HepG2 (cell line): ENCODE measurements around the gene C11orf24. TPM values are rescaled to one million over a fixed set of nuclear protein-coding genes. Genes with fewer than 3 reads are reported as not detected.

ENCODE experiments used
- EZH2 ChIP-seq: conservative IDR thresholded peaks from 2 replicates; pipeline ENCODE4 v1.6.1; 2012; ENCODE audit warnings: mild to moderate bottlenecking, low read depth, low read length, moderate library complexity
- GATAD2A ChIP-seq: IDR thresholded peaks from 2 replicates; pipeline ENCODE4 v1.6.1; 2016
- NPAS2 ChIP-seq: sonication (generic); formaldehyde crosslinking; IDR thresholded peaks from 2 replicates; pipeline ENCODE4 v1.8.0; 2022; ENCODE audit warnings: mild to moderate bottlenecking, missing genetic modification reagents, borderline replicate concordance
- POLR2A ChIP-seq, 2 experiments: IDR thresholded peaks; 2 replicates each; pipeline ENCODE4 v1.6.1; 2011; ENCODE audit warnings: low read depth in 2 of 2, low read length in 2 of 2, mild to moderate bottlenecking in 1 of 2, moderate library complexity in 1 of 2; ENCODE audit not compliant: insufficient read depth in 1 of 2
- RBM39 ChIP-seq: fragments of 200-400 bp; formaldehyde crosslinking; IDR thresholded peaks from one replicate; pipeline ENCODE4 v1.6.1; 2018; ENCODE audit warnings: antibody characterized with exemption, mild to moderate bottlenecking, low read depth, low read length; ENCODE audit not compliant: poor library complexity, severe bottlenecking
- SALL2 ChIP-seq: sonication (generic); formaldehyde crosslinking; IDR thresholded peaks from 2 replicates; pipeline ENCODE4 v1.8.1; 2023; ENCODE audit warnings: mild to moderate bottlenecking, missing genetic modification reagents, inconsistent platforms
- SMAD9 ChIP-seq: sonication (generic); formaldehyde crosslinking; IDR thresholded peaks from 2 replicates; pipeline ENCODE4 v1.5.1; 2020; ENCODE audit warnings: mild to moderate bottlenecking, missing genetic modification reagents
- polyA plus RNA-seq, 8 experiments: library from polyadenylated mRNA; depleted of rRNA in 3 of 8; stranded (reverse) in 7 of 8; unstranded in 1 of 8; fragments of >200 nt; fragmentation: Illumina TruSeq in 4 of 8; extraction: Trizol in 4 of 8; gene quantifications; 2 replicates each; pipeline versions ENCODE4 v1.2.1 to v1.2.3, GENCODE V29; 2011 to 2016; ENCODE audit warnings: low read depth in 4 of 8, missing spikeins in 1 of 8, mixed read lengths in 1 of 8; ENCODE audit not compliant: insufficient read depth in 1 of 8
- total RNA-seq, 5 experiments: library from RNA; depleted of rRNA; stranded (reverse); fragments of >200 nt; fragmentation: Illumina TruSeq; extraction: Trizol; gene quantifications; 2 replicates each; pipeline ENCODE4 v1.2.3, GENCODE V29; 2016; ENCODE audit warnings: low read depth in 1 of 5
- TF ChIP-seq, protein P1 (sequence below), 2 experiments: fragments of 450-650 bp in 1 of 2; sonication (generic) in 1 of 2; formaldehyde crosslinking in 1 of 2; IDR thresholded peaks; 2 replicates each; pipeline versions ENCODE4 v1.6.1 to v1.8.0; 2016 to 2022; ENCODE audit warnings: antibody characterized with exemption in 1 of 2, mild to moderate bottlenecking in 1 of 2, missing genetic modification reagents in 1 of 2
- TF ChIP-seq, protein P2 (sequence below), 2 experiments: IDR thresholded peaks; 2 replicates each; pipeline ENCODE4 v1.6.1; 2011 to 2012; ENCODE audit warnings: low read length in 2 of 2, borderline replicate concordance in 1 of 2, low read depth in 1 of 2, mild to moderate bottlenecking in 1 of 2, moderate library complexity in 1 of 2
- TF ChIP-seq, protein P3 (sequence below): sonication (generic); formaldehyde crosslinking; IDR thresholded peaks from 2 replicates; pipeline ENCODE4 v1.5.0; 2020; ENCODE audit warnings: missing genetic modification reagents, mild to moderate bottlenecking, borderline replicate concordance

Gene C11orf24
- total and polyA plus RNA-seq, 2 of the 13 experiments (the other 11 are each of a cell fraction or from before 2014, with no cell fraction given) = 52.9 to 55.5 TPM

DNA sequence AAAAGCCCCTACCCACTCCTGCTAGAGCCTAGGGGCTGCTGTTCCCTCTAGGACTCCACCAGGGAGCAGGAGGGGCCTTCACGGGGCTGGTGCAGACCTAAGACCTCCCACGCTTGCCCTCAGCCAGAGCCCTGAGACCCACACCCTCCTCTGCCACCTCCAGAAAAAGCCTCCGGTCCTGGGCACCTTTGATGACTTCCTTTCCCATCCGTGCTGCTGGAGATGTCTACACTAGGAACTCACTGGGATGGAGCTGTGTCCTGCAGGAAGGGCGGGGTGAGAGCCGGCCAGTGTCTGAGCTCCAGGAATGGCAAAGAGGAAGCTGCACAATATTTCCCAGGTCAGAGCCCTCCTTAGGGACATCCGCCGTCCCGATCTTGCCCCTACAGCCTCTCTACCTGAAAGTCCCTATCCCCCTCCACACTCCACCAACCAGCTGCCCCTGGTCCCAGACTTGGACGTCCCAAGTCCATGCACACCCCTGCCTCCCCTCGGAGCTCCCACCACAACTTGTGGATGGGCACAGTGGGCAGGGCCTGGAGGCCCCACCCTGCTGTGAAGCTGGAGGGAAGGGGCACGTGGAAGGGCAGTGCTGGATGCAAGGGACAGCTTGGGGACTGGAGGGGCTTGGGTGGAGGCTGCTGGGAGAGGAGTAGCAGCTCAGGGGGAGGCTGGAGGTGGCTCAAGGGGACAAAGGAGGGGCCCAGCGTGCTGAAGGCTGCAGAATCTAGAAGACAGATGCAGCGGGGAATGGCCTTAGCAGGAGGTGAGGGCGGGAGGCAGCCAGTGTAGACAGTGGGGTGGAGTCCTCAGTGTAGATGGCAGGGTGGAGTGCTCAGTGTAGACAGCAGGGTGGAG is 27.1 kb upstream of the C11orf24 start (continued):
- TF ChIP-seq SMAD9 (CRISPR knock-in tag) (no peak; the same call in none of the 2 replicates), RBM39 (peak; percentile 90), GATAD2A (peak; percentile 62), POLR2A (IDR thresholded peaks at IDR 0.05; ENCODE audit: insufficient read depth in 1 of 2, low read depth in 2 of 2, low read length in 2 of 2) (peak in 1 of 2 experiments; percentile 61; a peak in 2 of 4 replicates), EZH2 (no peak), SALL2 (CRISPR knock-in tag) (no peak), NPAS2 (no peak)
- TF ChIP-seq, protein P1, sequence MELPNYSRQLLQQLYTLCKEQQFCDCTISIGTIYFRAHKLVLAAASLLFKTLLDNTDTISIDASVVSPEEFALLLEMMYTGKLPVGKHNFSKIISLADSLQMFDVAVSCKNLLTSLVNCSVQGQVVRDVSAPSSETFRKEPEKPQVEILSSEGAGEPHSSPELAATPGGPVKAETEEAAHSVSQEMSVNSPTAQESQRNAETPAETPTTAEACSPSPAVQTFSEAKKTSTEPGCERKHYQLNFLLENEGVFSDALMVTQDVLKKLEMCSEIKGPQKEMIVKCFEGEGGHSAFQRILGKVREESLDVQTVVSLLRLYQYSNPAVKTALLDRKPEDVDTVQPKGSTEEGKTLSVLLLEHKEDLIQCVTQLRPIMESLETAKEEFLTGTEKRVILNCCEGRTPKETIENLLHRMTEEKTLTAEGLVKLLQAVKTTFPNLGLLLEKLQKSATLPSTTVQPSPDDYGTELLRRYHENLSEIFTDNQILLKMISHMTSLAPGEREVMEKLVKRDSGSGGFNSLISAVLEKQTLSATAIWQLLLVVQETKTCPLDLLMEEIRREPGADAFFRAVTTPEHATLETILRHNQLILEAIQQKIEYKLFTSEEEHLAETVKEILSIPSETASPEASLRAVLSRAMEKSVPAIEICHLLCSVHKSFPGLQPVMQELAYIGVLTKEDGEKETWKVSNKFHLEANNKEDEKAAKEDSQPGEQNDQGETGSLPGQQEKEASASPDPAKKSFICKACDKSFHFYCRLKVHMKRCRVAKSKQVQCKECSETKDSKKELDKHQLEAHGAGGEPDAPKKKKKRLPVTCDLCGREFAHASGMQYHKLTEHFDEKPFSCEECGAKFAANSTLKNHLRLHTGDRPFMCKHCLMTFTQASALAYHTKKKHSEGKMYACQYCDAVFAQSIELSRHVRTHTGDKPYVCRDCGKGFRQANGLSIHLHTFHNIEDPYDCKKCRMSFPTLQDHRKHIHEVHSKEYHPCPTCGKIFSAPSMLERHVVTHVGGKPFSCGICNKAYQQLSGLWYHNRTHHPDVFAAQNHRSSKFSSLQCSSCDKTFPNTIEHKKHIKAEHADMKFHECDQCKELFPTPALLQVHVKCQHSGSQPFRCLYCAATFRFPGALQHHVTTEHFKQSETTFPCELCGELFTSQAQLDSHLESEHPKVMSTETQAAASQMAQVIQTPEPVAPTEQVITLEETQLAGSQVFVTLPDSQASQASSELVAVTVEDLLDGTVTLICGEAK (IDR thresholded peaks at IDR 0.05) = no peak
- TF ChIP-seq, protein P1 (CRISPR knock-in tag; IDR thresholded peaks at IDR 0.05) = peak; percentile 60; the same call in 1 of the 2 replicates
- TF ChIP-seq, protein P2, sequence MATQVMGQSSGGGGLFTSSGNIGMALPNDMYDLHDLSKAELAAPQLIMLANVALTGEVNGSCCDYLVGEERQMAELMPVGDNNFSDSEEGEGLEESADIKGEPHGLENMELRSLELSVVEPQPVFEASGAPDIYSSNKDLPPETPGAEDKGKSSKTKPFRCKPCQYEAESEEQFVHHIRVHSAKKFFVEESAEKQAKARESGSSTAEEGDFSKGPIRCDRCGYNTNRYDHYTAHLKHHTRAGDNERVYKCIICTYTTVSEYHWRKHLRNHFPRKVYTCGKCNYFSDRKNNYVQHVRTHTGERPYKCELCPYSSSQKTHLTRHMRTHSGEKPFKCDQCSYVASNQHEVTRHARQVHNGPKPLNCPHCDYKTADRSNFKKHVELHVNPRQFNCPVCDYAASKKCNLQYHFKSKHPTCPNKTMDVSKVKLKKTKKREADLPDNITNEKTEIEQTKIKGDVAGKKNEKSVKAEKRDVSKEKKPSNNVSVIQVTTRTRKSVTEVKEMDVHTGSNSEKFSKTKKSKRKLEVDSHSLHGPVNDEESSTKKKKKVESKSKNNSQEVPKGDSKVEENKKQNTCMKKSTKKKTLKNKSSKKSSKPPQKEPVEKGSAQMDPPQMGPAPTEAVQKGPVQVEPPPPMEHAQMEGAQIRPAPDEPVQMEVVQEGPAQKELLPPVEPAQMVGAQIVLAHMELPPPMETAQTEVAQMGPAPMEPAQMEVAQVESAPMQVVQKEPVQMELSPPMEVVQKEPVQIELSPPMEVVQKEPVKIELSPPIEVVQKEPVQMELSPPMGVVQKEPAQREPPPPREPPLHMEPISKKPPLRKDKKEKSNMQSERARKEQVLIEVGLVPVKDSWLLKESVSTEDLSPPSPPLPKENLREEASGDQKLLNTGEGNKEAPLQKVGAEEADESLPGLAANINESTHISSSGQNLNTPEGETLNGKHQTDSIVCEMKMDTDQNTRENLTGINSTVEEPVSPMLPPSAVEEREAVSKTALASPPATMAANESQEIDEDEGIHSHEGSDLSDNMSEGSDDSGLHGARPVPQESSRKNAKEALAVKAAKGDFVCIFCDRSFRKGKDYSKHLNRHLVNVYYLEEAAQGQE (IDR thresholded peaks at IDR 0.05; ENCODE audit: borderline replicate concordance in 1 of 2, low read depth in 1 of 2, low read length in 2 of 2) = no peak
- TF ChIP-seq, protein P3, sequence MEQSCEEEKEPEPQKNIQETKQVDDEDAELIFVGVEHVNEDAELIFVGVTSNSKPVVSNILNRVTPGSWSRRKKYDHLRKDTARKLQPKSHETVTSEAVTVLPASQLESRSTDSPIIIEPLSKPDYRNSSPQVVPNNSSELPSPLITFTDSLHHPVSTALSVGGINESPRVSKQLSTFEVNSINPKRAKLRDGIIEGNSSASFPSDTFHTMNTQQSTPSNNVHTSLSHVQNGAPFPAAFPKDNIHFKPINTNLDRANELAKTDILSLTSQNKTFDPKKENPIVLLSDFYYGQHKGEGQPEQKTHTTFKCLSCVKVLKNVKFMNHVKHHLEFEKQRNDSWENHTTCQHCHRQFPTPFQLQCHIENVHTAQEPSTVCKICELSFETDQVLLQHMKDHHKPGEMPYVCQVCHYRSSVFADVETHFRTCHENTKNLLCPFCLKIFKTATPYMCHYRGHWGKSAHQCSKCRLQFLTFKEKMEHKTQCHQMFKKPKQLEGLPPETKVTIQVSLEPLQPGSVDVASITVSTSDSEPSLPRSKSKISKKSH = peak; percentile 59; the same call in 1 of the 2 replicates
